OCI-LY7 (cell line): ENCODE results near the gene ITGA4. TPM values are rescaled to one million over a fixed set of nuclear protein-coding genes. Genes with fewer than 3 reads are reported as not detected.

Experiments used
- BruUV-seq: library from RNA; stranded (reverse); fragments of 400-500 nt; replicated peaks from 2 replicates; lab custom pipeline; 2021; lab: Mats Ljungman, UMichigan
- CTCF ChIA-PET: fragments of 300-600 bp; sonication (Branson Sonifier 250); formaldehyde crosslinking; loops from one replicate; lab custom pipeline; 2022; ENCODE audit warnings: antibody characterized with exemption; ENCODE audit not compliant: unreplicated experiment; lab: Charles Lee
- POLR2A ChIA-PET: fragments of 300-600 bp; sonication (Branson Sonifier 250); formaldehyde crosslinking; loops from one replicate; lab custom pipeline; 2022; ENCODE audit warnings: antibody characterized with exemption; lab: Charles Lee
- DNase-seq: peaks from one replicate; pipeline ENCODE4 v3.0.0-alpha.2; 2015; ENCODE audit warnings: low spot score
- H2AFZ ChIP-seq: fragments of 200-600 bp; sonication (generic), shearing (Covaris generic); 2 replicates; pipeline ENCODE4 v1.6.1; 2014; ENCODE audit warnings: mild to moderate bottlenecking, antibody characterized with exemption, low read length, moderate library complexity
- H3K27ac ChIP-seq: fragments of 200-600 bp; sonication (generic); 2 replicates; pipeline ENCODE4 v1.5.1; 2014; ENCODE audit warnings: mixed run types, low read depth, mild to moderate bottlenecking, moderate library complexity, low read length, inconsistent platforms; ENCODE audit not compliant: poor library complexity, severe bottlenecking
- H3K36me3 ChIP-seq: fragments of 200-600 bp; sonication (generic); 2 replicates; pipeline ENCODE4 v1.6.1; 2014; ENCODE audit warnings: mild to moderate bottlenecking, antibody characterized with exemption, low read length, moderate library complexity, mixed read lengths; ENCODE audit not compliant: insufficient read depth
- H3K4me1 ChIP-seq: fragments of 200-600 bp; sonication (generic); 2 replicates; pipeline ENCODE4 v1.5.1; 2014; ENCODE audit warnings: mild to moderate bottlenecking, low read length; ENCODE audit not compliant: insufficient read depth, poor library complexity, severe bottlenecking
- H3K4me2 ChIP-seq: fragments of 200-600 bp; sonication (generic); 2 replicates; pipeline ENCODE4 v1.6.1; 2014; ENCODE audit warnings: mild to moderate bottlenecking, low read length
- H3K4me3 ChIP-seq: fragments of 200-600 bp; sonication (generic); 2 replicates; pipeline ENCODE4 v1.5.1; 2014; ENCODE audit warnings: mild to moderate bottlenecking, low read depth, low read length; ENCODE audit not compliant: poor library complexity, severe bottlenecking
- H3K79me2 ChIP-seq: fragments of 200-600 bp; sonication (generic); 2 replicates; pipeline ENCODE4 v1.6.1; 2016; ENCODE audit warnings: low read depth, mild to moderate bottlenecking, low read length, moderate library complexity, mixed read lengths; ENCODE audit not compliant: insufficient read depth
- H3K9me2 ChIP-seq: fragments of 200-600 bp; sonication (generic); 2 replicates; pipeline ENCODE4 v1.6.1; 2016; ENCODE audit warnings: mild to moderate bottlenecking, low read length, mixed read lengths; ENCODE audit not compliant: insufficient read depth
- H3K9me3 ChIP-seq: fragments of 200-600 bp; sonication (generic); 2 replicates; pipeline ENCODE4 v1.6.1; 2014; ENCODE audit warnings: mild to moderate bottlenecking, mixed run types, low read length, mixed read lengths
- H4K20me1 ChIP-seq: fragments of 200-600 bp; sonication (generic); 2 replicates; pipeline ENCODE4 v1.6.1; 2014; ENCODE audit warnings: mild to moderate bottlenecking, antibody characterized with exemption, low read length, moderate library complexity, mixed read lengths; ENCODE audit not compliant: insufficient read depth
- CTCF ChIP-seq: fragments of 200-600 bp; sonication (generic); conservative IDR thresholded peaks from 2 replicates; pipeline ENCODE4 v1.5.1; 2014; ENCODE audit warnings: mild to moderate bottlenecking, antibody characterized with exemption, low read length, moderate library complexity, mixed read lengths
- EZH2phosphoT487 ChIP-seq: fragments of 200-600 bp; sonication (generic); IDR thresholded peaks from 2 replicates; pipeline ENCODE4 v1.6.1; 2018; ENCODE audit warnings: low read depth, borderline replicate concordance, mild to moderate bottlenecking, mixed run types, antibody characterized with exemption, low read length, moderate library complexity, mixed read lengths
- intact Hi-C: fragments of 100-400 bp; cut with micrococcal nuclease; formaldehyde crosslinking; loops from one replicate; pipeline ENCODE4 v1.10.0; 2022; ENCODE audit not compliant: unreplicated experiment
- total RNA-seq, 2 experiments: library from RNA; depleted of rRNA in 1 of 2; stranded (reverse); fragments of >200 nt in 1 of 2; shearing (Covaris generic) in 1 of 2; gene quantifications; 2 replicates each; pipeline ENCODE4 v1.2.3, GENCODE V29; 2014 to 2022

Gene ITGA4
- total RNA-seq, 2 experiments from 2014 or later = 53.5 to 55.1 TPM

- Histone ChIP-seq H3K79me2 (no peaks in the 10 kb centered on the region; the same call in 1 of the 2 replicates), H3K4me3 (no peak overlapping the region), H3K9me3 (no peaks in the 10 kb centered on the region), H3K9me2 (no peaks in the 10 kb centered on the region), H3K36me3 (peaks cover 31% of the 10 kb centered on the region), H3K27ac (no peak overlapping the region), H2AFZ (no peak overlapping the region), H3K4me2 (no peak overlapping the region), H3K4me1 (no peaks in the 10 kb centered on the region), H4K20me1 (no peaks in the 10 kb centered on the region)
- BruUV-seq = no TSS peak
- ChIA-PET POLR2A (interaction anchor here (0.8 to 1.8 kb wide), 4 partner anchors 11 to 170 kb away, joined by 3 to 6 read pairs (median 3); no protein-coding TSS in a partner anchor), CTCF (interaction anchor here (0.9 kb wide), 1 partner anchor 100 kb away, joined by 3 read pairs; no protein-coding TSS in a partner anchor)
- intact Hi-C loops = loop anchor here (10.0 kb wide), 1 partner anchor 420 kb away; the partner anchor contains the start of gene ITPRID2
- TF ChIP-seq CTCF = no peak
- no peak for TF ChIP-seq EZH2phosphoT487
- DNase-seq = no peak
Observed at GRCh38 chr2:181474222-181474881, 17.2 kb downstream of the ITGA4 start.

GRCh38 chr2:181483211-181483610, 26.0 kb downstream of the ITGA4 start:
- no peaks in the 10 kb centered on the region for H3K79me2 ChIP-seq
- no peak for DNase-seq
- H3K4me3 ChIP-seq = no peak overlapping the region
- no peak overlapping the region for H3K27ac ChIP-seq
- ChIA-PET CTCF (no interaction called here), POLR2A (interaction anchor here (3.1 kb wide), 1 partner anchor 11 kb away, joined by 12 read pairs; no protein-coding TSS in a partner anchor)
- H3K9me3 ChIP-seq = no peaks in the 10 kb centered on the region
- no peaks in the 10 kb centered on the region for H3K9me2 ChIP-seq
- no peak overlapping the region for H2AFZ ChIP-seq
- no peaks in the 10 kb centered on the region for H3K4me1 ChIP-seq
- intact Hi-C loops = no loop called here
- H3K4me2 ChIP-seq = no peak overlapping the region
- H3K36me3 ChIP-seq = peaks cover 68% of the 10 kb centered on the region
- no peaks in the 10 kb centered on the region for H4K20me1 ChIP-seq
- TF ChIP-seq CTCF (no peak), EZH2phosphoT487 (no peak)
- BruUV-seq = no TSS peak

DNA sequence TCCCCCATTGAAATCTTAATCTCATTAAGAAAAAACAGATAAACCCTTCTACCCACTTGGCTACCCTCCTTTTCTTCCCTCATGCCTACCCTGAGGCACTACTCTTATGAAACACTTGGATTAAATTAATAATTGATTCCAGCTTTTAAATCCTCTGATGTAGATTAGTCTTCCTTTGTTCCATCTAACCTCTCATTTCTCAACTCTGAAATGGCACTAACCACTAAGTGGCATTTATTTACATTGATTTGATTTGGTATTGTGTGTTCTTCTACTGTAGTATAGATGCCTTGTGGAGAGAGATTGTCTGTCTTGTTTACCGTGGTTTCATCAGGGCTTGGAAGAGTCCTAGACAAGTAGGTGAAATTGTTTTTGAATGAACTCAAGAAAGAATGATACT, 26.7 kb downstream of the ITGA4 start:
- intact Hi-C loops = no loop called here
- POLR2A ChIA-PET = no interaction called here
- no peaks in the 10 kb centered on the region for H3K9me3 ChIP-seq
- no peak overlapping the region for H3K4me3 ChIP-seq
- DNase-seq = no peak
- no peaks in the 10 kb centered on the region for H3K4me1 ChIP-seq
- no peak overlapping the region for H3K4me2 ChIP-seq
- CTCF ChIA-PET = no interaction called here
- H3K36me3 ChIP-seq = peaks cover 70% of the 10 kb centered on the region
- no peaks in the 10 kb centered on the region for H3K9me2 ChIP-seq
- H4K20me1 ChIP-seq = no peaks in the 10 kb centered on the region
- BruUV-seq = no TSS peak
- H3K27ac ChIP-seq = no peak overlapping the region
- H3K79me2 ChIP-seq = no peaks in the 10 kb centered on the region
- no peak for TF ChIP-seq CTCF
- TF ChIP-seq EZH2phosphoT487 = no peak
- H2AFZ ChIP-seq = no peak overlapping the region
